H1 (cell line): ENCODE data around the gene ADGRV1.

Experiments used
- BACH1 ChIP-seq: IDR thresholded peaks from 2 replicates; pipeline ENCODE4 v1.6.1; 2012; ENCODE audit warnings: low read length, improper control_type of control experiment
- CTCF ChIP-seq, 3 experiments: IDR thresholded peaks; 1 replicate in 2 of 3; 2 replicates in 1 of 3; pipeline versions ENCODE4 v1.5.1 to v1.6.1; 2011; ENCODE audit warnings: low read length in 3 of 3, mild to moderate bottlenecking in 3 of 3, inconsistent platforms in 2 of 3, low read depth in 1 of 3, moderate library complexity in 1 of 3; ENCODE audit not compliant: insufficient read depth in 1 of 3; ENCODE audit errors: control extremely low read depth in 1 of 3
- KDM5A ChIP-seq: fragments of 200-600 bp; IDR thresholded peaks from 2 replicates; pipeline ENCODE4 v1.7.1; 2012; ENCODE audit warnings: mild to moderate bottlenecking, low read length, inconsistent platforms, mixed read lengths
- POLR2A ChIP-seq, 2 experiments: IDR thresholded peaks; 1 replicate in 1 of 2; 2 replicates in 1 of 2; pipeline ENCODE4 v1.6.1; 2011; ENCODE audit warnings: low read depth in 2 of 2, low read length in 2 of 2, mild to moderate bottlenecking in 2 of 2; ENCODE audit errors: control extremely low read depth in 1 of 2
- POLR2AphosphoS5 ChIP-seq: IDR thresholded peaks from 2 replicates; pipeline ENCODE4 v1.6.1; 2011; ENCODE audit warnings: low read depth, low read length
- YY1 ChIP-seq: IDR thresholded peaks from 2 replicates; pipeline ENCODE4 v1.6.1; 2011; ENCODE audit warnings: low read depth, mild to moderate bottlenecking, low read length

- no peak for TF ChIP-seq BACH1
- no peak for TF ChIP-seq YY1
- peak; percentile 18 to 82 (median 75) for TF ChIP-seq CTCF (IDR thresholded peaks at IDR 0.05; ENCODE audit: control extremely low read depth in 1 of 3, insufficient read depth in 1 of 3, low read depth in 1 of 3, low read length in 3 of 3)
- TF ChIP-seq POLR2AphosphoS5: no peak
- TF ChIP-seq KDM5A: no peak
- TF ChIP-seq POLR2A (IDR thresholded peaks at IDR 0.05; ENCODE audit: control extremely low read depth in 1 of 2, low read depth in 2 of 2, low read length in 2 of 2): no peak
Measured at GRCh38 chr5:90709323-90710155, 150.9 kb downstream of the ADGRV1 start.
